ENCODE measurements around the gene TMEM167A. TPM values are rescaled to one million over a fixed set of nuclear protein-coding genes. Genes with fewer than 3 reads are reported as not detected.

Gene TMEM167A
- total and polyA plus RNA-seq, 2 of the 4 experiments (the other 2 are of a cell fraction), result 34.6 to 45.1 TPM

- ChIA-PET POLR2A (ENCODE audit: unreplicated experiment) (no interaction called here), CTCF (no interaction called here)
- H2AK9ac ChIP-seq (replicated peaks; ENCODE audit: low read depth, low read length, poor library complexity), result no peak overlapping the region
- H4K20me1 ChIP-seq (ENCODE audit: insufficient read depth, low read length), result no peaks in the 10 kb centered on the region
- H3K27me3 ChIP-seq (ENCODE audit: control insufficient read depth, insufficient read depth, low read length), result no peaks in the 10 kb centered on the region
- no peaks in the 10 kb centered on the region for H3K4me1 ChIP-seq (ENCODE audit: control insufficient read depth, insufficient read depth, low read length)
- no peak overlapping the region for H3K56ac ChIP-seq (ENCODE audit: extremely low read depth, insufficient read depth, low read length)
- no peak overlapping the region for H2BK15ac ChIP-seq (ENCODE audit: low read depth, low read length)
- no peaks in the 10 kb centered on the region for H3K36me3 ChIP-seq (ENCODE audit: control insufficient read depth, insufficient read depth, low read length)
- dilution Hi-C loops (cut with HindIII; ENCODE audit: low sequenced_read_pairs, unreplicated experiment), result no loop called here
- ATAC-seq (ENCODE audit: low read depth) (no peak), DNase-seq (no peak)
- intact Hi-C loops (cut with micrococcal nuclease), result no loop called here
- no peak overlapping the region for H3K27ac ChIP-seq (ENCODE audit: insufficient read depth, low read length)
- H3K9me3 ChIP-seq (ENCODE audit: control insufficient read depth, insufficient read depth, low read length), result no peaks in the 10 kb centered on the region
- no peak for TF ChIP-seq CTCF (conservative IDR thresholded peaks at IDR 0.05; ENCODE audit: low read depth, low read length)
- TF ChIP-seq POLR2A (IDR thresholded peaks at IDR 0.05; ENCODE audit: low read depth, low read length), result no peak
- TF ChIP-seq RAD21 (IDR thresholded peaks at IDR 0.05; ENCODE audit: low read length), result no peak
- TF ChIP-seq, protein P1, sequence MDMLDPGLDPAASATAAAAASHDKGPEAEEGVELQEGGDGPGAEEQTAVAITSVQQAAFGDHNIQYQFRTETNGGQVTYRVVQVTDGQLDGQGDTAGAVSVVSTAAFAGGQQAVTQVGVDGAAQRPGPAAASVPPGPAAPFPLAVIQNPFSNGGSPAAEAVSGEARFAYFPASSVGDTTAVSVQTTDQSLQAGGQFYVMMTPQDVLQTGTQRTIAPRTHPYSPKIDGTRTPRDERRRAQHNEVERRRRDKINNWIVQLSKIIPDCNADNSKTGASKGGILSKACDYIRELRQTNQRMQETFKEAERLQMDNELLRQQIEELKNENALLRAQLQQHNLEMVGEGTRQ (IDR thresholded peaks at IDR 0.05; ENCODE audit: low read depth, low read length), result no peak
- no peak for TF ChIP-seq MAZ (IDR thresholded peaks at IDR 0.05; ENCODE audit: borderline replicate concordance, low read depth, low read length)
- no peak for TF ChIP-seq MXI1 (IDR thresholded peaks at IDR 0.05; ENCODE audit: borderline replicate concordance, low read depth, low read length)
- no peak for TF ChIP-seq BHLHE40 (IDR thresholded peaks at IDR 0.05; ENCODE audit: low read depth, low read length)
- TF ChIP-seq SMC3 (IDR thresholded peaks at IDR 0.05; ENCODE audit: low read depth, low read length), result no peak
- TF ChIP-seq NFE2L2 (IDR thresholded peaks at IDR 0.05; ENCODE audit: low read depth, low read length), result no peak
- no peak for TF ChIP-seq ELK1 (IDR thresholded peaks at IDR 0.05; ENCODE audit: borderline replicate concordance, low read depth, low read length)
- no peak for TF ChIP-seq CEBPB (IDR thresholded peaks at IDR 0.05; ENCODE audit: low read depth, low read length)
- no peak for TF ChIP-seq FOS (IDR thresholded peaks at IDR 0.05; ENCODE audit: low read depth, low read length)
- TF ChIP-seq RFX5 (IDR thresholded peaks at IDR 0.05; ENCODE audit: low read depth, low read length), result no peak
- TF ChIP-seq RCOR1 (IDR thresholded peaks at IDR 0.05; ENCODE audit: insufficient replicate concordance, low read length), result no peak
- TF ChIP-seq MAFK (IDR thresholded peaks at IDR 0.05; ENCODE audit: low read depth, low read length), result no peak
- no peak for TF ChIP-seq CHD1 (IDR thresholded peaks at IDR 0.05; ENCODE audit: low read depth, low read length)
- H2AFZ ChIP-seq (replicated peaks; ENCODE audit: low read length, poor library complexity), result no peak overlapping the region
- H3K23ac ChIP-seq (ENCODE audit: low read depth, low read length), result no peak overlapping the region
- H3K9ac ChIP-seq (ENCODE audit: low read depth, low read length), result no peak overlapping the region
- no peak overlapping the region for H3K18ac ChIP-seq (ENCODE audit: low read depth, low read length)
- no peak overlapping the region for H4K5ac ChIP-seq (ENCODE audit: low read depth, low read length)
- no peak overlapping the region for H3K4me2 ChIP-seq (ENCODE audit: low read depth, low read length)
- BruUV-seq (replicated peaks), result no TSS peak
- H3K4ac ChIP-seq (ENCODE audit: low read depth, low read length), result no peak overlapping the region
- no peak overlapping the region for H2BK20ac ChIP-seq (ENCODE audit: low read depth, low read length)
- H3K4me3 ChIP-seq (ENCODE audit: insufficient read depth, low read depth, low read length), result no peak overlapping the region
- no peak overlapping the region for H4K8ac ChIP-seq (ENCODE audit: low read depth in 2 of 2, low read length in 2 of 2)
- no peaks in the 10 kb centered on the region for H3K79me1 ChIP-seq (ENCODE audit: low read depth in 1 of 2, low read length in 2 of 2)
- no peak overlapping the region for H2BK120ac ChIP-seq (ENCODE audit: low read depth, low read length)
- no peak overlapping the region for H4K91ac ChIP-seq (ENCODE audit: insufficient read depth, low read depth, low read length)
- no peak overlapping the region for H3K14ac ChIP-seq (replicated peaks; ENCODE audit: low read depth, low read length)
- no peak overlapping the region for H2BK5ac ChIP-seq (ENCODE audit: low read depth, low read length, poor library complexity, severe bottlenecking)
- no CpG with 5 or more reads among the region's 1 CpG for WGBS, 2 experiments (ENCODE audit: extremely low coverage in 2 of 2, insufficient read length in 1 of 2)
- H3K9me1 ChIP-seq (ENCODE audit: insufficient read depth, low read length), result no peaks in the 10 kb centered on the region
- in situ Hi-C loops (cut with MboI; ENCODE audit: low sequenced_read_pairs), result no loop called here
- no peak overlapping the region for H2AK5ac ChIP-seq (ENCODE audit: low read depth, low read length)
Observed at GRCh38 chr5:83009408-83009807, 67.8 kb downstream of the TMEM167A start.

Data from IMR-90 (cell line).